GM18505 (cell line): ENCODE data around the gene PDCD1.
"Not testable (repeated sequence)": the region's sequence is repeated elsewhere in the genome, so short reads cannot be mapped to it uniquely, and the experiment has no call there.

Source experiments
- ATAC-seq: cut with Tn5 transposase; IDR thresholded peaks from one replicate; pipeline ENCODE4 v1.9.1; 2021; ENCODE audit not compliant: unreplicated experiment
- POLR2A ChIP-seq: IDR thresholded peaks from 4 replicates; pipeline ENCODE4 v1.6.1; 2011; ENCODE audit warnings: borderline replicate concordance; ENCODE audit not compliant: insufficient read depth, insufficient read length; ENCODE audit errors: extremely low read depth

The PDCD1 gene

DNA sequence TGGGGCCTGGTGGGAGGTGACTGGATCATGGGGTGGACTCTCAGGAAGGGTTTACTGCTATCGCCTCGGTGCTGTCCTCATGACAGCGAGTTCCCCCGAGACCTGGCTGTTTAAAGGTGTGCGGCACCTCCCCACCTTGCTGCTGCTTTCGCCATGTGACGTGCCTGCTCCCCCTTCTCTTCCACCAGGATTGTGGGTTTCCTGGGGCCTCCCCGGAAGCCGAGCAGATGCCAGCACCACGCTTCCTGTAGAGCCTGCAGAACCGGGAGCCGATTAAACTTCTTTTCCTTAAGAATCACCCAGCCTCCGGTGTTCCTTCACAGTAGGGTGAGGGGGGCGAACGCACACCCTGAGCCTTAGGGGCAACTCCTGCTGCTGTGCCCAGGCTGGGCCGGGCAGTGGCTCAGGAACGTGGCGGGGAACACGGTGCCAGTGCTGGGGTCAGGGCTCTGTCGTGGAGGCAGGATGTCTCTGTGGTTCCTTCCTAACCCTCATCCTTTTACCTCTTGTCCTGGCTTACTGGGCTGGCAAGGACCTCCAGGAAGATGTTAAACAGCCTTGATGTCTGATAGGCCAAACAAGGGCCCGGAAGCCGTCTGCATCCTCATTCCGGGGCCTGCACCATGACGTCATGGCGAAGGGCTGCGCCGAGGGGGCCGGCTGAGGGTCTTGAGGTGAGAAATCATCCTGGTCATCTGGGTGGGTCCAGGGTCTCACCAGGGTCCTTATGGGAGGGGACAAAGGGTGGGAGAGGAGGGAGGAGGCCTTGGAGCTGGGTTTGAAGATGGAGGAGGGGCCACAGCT lies 37.0 kb downstream of the PDCD1 start:
- TF ChIP-seq POLR2A: no peak
- no peak for ATAC-seq

DNA sequence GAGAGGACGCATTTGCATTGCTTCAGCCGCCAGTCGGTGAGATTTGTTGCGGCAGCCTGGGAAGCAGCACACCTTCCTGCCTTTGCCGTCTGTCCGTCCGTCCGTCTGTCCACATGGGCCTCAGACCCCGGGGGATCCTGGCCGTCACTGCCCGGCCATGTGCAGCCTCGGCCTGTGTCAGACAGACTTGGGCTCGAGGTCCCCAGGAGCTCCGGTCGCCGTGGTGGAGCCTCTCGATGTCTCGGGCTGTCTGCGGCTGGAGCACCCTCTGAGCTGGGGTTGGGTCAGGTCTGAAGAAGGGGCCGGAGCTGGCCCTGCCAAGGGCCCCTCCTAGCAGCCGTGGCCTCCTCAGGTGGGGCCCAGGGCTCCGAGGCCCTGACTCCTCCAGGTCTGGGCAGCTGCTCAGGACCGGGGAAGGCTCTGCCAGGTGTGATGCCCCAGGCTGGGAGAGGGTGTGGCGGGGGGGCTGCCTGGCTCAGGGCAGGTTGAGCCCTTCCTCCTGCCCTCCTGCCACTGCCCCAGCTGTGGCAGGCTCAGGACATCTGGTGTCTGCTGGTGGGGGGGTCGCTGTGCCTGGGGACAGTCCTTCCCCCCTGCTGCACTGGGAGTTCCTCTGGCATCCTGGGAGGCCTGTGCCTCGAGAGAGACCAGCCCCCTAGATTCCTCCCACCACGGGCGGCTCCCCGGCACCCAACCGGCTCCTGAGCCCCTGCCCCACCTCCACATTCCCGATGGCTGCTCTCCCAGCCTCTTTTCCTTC lies 37.9 kb downstream of the PDCD1 start:
- no peak for TF ChIP-seq POLR2A
- no peak for ATAC-seq

DNA sequence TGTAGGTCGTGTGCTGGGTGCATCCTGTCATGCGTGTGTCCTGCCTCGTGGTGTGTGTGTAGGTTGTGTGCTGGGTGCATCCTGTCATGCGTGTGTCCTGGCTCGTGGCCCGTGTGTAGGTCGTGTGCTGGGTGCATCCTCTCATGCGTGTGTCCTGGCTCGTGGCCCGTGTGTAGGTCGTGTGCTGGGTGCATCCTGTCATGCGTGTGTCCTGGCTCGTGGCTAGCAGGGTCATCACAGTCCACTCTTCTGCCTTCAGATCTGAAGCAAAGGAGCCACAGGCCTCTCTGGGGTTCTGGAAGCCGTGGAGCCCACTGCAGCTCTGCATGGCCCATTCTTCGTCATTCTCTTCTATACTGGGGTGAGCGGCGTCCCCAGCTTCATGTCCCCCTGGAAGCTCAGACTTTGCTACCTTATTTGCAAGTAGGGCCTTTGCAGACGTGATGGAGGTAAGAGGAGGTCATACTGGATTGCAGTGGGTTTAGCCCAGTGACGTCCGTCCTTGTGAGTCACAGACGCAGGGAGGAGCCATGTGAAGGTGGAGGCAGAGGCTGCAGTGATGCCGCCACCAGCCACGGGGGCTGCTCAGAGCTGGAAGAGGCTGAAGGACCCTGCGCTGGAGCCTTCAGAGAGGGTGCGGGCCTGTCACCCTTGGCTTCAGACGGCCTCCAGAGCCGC lies 38.6 kb downstream of the PDCD1 start:
- ATAC-seq: not testable (repeated sequence)

DNA sequence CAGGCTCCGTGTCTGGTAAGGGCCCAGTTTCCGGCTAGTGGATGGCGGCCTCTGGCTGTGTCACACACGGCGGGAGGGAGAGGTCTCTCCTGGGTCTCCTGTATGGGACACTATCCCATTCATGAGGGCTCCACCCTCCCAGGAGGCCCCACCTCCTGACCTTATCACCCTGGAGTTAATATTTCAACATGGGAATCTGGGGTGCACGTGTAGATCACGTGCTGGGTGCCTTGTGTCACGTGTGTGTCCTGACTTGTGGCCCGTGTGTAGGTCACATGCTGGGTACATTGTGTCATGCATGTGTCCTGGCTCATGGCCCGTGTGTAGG lies 39.8 kb downstream of the PDCD1 start:
- no peak for ATAC-seq
- no peak for TF ChIP-seq POLR2A

DNA sequence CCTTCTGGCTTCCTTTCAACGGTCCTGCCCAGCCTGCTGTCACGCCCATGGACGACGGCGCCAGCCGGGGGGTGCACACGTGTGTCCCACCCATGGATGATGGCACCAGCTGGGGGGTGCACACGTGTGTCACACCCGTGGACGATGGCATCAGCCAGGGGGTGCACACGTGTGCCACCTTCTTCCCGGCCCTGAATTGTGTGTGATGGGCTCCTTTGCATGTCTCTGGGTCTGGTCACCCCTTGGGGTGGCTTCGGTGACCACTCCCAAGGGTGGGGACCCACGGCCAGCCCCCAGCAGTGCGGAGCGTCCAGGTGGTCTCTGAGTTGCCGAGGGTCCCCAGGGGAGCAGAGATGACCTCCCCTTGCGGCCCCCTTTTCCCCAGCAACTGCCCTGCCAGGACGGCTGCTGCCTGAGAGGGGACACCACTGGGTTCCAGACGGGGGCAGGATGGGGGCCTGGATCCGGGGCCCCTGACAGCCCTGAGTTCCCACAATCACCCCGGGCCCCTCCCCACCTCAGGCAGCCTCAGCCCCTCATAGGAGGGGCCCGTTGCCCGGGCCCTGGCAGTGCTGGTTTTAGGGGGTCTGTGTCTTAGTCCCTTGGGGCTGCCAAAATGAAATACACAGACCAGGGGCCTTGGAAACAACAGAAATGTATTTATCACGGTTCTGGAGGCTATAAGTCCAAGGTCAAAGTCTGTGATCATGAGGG lies 40.3 kb downstream of the PDCD1 start:
- no peak for ATAC-seq
- no peak for TF ChIP-seq POLR2A

DNA sequence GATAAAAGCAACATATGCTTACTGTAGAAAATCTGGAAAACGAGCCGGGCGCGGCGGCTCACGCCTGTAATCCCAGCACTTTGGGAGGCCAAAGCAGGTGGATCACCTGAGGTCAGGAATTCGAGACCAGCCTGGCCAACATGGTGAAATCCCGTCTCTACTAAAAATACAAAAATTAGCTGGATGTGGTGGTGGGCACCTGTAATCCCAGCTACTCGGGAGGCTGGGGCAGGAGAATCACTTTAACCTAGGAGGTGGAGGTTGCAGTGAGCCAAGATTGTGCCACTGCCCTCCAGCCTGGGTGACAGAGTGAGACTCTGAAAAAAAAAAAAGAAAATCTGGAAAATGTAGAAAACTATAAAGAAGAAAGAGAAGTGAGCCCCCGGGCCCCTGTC lies 40.9 kb downstream of the PDCD1 start:
- not testable (repeated sequence) for ATAC-seq

DNA sequence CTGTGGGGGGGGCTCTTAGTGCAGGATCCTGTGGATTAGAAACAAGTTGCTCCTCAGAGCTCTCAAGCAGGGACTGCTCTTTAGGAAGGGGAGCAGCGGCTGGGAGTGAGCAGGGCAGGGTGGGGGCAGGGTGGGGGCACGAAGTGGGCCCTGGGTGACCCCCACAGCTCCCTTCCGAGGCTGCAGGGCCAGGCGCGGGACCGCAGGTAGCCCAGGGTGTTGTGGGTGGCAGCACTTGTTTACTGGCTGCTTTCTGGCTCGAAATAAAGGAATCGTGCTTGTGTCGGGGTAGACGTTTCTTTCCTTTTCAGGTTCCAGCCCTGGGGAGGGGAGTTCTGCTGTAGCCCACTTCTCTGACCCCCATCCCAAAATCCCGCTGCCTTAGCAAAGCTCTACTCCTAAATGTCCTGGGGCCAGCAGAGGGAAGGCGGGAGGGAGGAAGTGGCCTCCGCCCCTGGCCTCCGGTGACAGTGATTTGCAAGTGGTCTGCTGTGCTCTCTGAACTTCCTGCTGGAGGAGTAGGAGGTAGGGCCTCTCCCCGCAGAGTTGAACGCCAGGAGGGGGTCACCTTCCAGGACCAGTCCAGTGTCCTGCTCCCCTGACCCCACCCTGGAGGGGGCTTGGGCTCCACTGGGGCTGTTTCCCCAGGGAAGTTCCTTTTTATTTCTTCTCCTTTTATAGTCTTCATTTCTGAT lies 41.4 kb downstream of the PDCD1 start:
- ATAC-seq: no peak
- TF ChIP-seq POLR2A: no peak

DNA sequence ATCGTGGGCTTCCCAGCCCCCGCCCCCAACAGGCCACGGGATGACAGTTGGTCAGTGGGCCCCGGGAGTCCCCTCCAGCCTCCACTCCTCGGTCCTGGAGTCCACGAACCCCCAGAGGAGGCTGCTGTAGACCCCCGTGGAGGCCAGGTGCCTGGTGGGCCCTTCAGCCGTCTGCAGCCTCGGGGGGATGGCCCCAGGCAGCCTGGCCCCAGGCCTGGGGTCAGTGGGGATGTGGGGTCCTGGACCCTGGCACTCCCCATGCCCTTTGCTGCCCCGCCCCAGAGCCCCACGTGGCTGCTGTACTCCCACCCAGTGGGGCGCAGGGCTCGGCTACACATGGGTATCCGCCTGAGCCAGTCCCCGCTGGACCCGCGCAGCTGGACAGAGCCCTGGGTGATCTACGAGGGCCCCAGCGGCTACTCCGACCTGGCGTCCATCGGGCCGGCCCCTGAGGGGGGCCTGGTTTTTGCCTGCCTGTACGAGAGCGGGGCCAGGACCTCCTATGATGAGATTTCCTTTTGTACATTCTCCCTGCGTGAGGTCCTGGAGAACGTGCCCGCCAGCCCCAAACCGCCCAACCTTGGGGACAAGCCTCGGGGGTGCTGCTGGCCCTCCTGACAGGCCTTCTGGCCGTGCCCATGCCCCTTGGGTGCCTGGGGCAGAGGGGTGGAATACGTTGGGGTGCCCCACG lies 42.1 kb downstream of the PDCD1 start:
- ATAC-seq: no peak
- TF ChIP-seq POLR2A: no peak

DNA sequence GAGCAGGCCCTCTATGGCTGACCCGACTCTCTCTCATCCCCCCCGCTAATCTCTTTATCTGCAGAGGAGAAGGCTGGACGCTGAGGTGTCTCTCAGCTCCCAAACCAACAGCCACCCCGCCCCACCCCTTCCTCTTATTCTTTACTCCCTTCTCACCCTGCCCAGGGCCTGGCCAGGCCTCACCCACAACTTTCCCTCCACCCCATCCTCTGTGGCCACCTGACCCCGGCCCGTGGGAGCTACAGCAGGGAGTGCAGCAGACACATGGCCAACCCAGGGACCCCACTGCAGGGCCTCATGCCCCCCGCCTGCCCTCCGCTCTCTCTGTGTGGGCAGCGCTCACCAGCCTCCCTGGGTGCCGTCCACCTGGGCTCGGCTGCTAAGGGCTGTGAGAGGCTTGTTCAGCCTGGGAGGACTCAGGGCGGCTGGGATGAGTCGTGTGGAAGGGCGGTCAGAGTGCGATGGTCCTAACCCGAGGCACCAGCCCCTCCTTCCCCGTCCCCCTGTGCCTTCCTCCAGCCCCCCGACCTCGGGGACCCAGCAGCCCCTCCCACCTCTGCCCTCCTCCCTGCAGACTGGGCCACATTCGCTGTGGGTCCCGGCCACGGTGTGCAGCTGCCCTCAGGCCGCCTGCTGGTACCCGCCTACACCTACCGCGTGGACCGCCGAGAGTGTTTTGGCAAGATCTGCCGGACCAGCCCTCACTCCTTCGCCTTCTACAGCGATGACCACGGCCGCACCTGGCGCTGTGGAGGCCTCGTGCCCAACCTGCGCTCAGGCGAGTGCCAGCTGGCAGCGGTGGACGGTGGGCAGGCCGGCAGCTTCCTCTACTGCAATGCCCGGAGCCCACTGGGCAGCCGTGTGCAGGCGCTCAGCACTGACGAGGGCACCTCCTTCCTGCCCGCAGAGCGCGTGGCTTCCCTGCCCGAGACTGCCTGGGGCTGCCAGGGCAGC lies 42.9 kb downstream of the PDCD1 start:
- TF ChIP-seq POLR2A: no peak

DNA sequence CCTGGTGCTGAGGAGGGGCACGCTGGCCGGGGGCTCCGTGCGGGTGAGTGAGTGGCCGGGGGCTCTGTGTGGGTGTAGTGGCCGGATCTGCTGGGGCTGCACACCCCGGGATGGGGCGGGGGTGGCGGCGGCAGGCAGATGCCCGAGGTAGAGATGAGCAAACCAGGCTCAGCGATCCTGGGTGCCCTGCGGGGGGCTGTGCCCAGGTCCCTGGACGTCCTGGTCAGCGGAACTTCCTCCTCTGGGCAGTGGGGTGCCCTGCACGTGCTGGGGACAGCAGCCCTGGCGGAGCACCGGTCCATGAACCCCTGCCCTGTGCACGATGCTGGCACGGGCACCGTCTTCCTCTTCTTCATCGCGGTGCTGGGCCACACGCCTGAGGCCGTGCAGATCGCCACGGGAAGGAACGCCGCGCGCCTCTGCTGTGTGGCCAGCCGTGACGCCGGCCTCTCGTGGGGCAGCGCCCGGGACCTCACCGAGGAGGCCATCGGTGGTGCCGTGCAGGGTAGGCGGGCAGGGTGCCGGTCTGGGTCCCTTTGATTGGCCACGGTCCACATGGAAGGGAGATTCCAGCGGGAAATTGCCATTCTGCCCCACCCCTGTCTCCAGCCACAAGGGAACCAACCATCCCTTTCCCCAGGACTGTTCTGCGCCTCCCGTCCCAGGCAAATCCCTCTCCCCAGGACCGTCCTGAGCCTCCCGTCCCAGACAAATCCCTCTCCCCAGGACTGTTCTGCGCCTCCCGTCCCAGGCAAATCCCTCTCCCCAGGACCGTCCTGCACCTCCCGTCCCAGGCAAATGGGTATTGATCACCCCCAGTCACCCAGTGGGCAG lies 43.8 kb downstream of the PDCD1 start:
- no peak for TF ChIP-seq POLR2A
- no peak for ATAC-seq

More for the DNA sequence above, 42.9 kb downstream of the PDCD1 start:
- ATAC-seq: no peak

DNA sequence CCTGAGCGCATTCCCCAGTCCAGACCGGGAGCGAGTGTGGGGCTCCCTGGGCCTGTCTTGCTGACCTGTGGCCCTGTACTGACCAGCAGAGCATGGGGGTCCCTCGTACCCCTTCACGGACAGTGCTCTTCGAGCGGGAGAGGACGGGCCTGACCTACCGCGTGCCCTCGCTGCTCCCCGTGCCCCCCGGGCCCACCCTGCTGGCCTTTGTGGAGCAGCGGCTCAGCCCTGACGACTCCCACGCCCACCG lies 44.4 kb downstream of the PDCD1 start:
- no peak for TF ChIP-seq POLR2A
- no peak for ATAC-seq

DNA sequence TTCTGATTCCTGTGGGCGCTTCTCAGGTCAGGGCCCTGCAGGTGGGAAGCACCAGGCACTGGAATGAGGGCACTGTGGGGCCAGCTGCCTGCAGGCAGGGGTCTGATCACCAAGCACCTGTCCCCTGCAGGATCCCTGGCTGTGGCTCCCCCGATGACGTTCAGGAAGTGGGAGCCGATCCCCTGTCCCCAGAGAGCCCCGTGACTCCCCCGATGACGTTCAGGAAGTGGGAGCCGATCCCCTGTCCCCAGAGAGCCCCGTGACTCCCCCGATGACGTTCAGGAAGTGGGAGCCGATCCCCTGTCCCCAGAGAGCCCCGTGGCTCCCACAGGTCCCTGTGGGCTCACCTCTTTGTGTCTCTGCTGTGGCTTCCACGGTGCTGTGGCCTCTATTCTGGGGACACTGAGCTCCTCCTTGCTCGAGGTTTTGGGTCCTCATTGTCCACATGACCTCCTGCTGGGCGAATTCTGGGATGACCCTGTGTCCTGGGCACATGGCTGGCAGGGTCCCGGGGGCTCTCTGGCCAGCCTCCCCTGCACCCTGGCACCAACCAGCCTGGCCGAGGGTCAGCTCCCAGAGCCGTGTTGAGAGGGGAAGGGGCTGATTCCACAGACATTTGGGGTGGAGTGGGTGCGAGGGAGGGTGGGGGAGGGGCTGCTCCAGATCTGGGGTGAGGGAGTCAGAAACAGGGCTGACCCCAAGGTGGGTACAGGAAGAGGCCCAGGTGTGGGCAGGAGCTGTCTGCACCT lies 44.9 kb downstream of the PDCD1 start:
- ATAC-seq: no peak
- TF ChIP-seq POLR2A: no peak
